PFSK-1 (cell line): ENCODE data around the gene GLYATL2.

ENCODE experiments used
- REST ChIP-seq, 2 experiments: IDR thresholded peaks; 2 replicates each; pipeline versions ENCODE4 v1.6.1 to v1.8.0; 2011 to 2012; ENCODE audit warnings: low read depth in 2 of 2, low read length in 2 of 2, control low read depth in 1 of 2, inconsistent platforms in 1 of 2, mild to moderate bottlenecking in 1 of 2, moderate library complexity in 1 of 2; ENCODE audit not compliant: insufficient read depth in 1 of 2
- SIN3A ChIP-seq: IDR thresholded peaks from 2 replicates; pipeline ENCODE4 v1.6.1; 2012; ENCODE audit warnings: mild to moderate bottlenecking, low read length, moderate library complexity, borderline replicate concordance; ENCODE audit not compliant: insufficient read depth

DNA sequence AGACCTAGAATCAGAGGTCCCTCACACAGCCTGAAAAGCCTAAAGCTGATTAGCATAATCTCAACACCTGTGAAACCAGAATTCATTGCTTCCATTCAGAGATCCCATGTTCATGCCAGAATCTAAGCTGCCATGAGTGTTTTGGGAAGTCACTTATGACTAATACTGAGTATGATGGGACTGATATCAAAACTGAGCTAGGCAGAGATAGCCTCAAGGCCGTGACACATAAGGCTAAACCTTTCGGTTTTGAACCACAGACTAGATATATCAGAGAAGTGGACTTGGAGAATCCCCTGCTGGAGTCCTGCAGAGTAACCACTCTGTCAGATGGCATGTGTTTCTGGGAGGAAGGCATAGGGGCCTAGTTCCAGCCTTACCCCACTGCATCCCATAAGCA is 23.1 kb upstream of the GLYATL2 start:
- no peak for TF ChIP-seq REST (IDR thresholded peaks at IDR 0.05; ENCODE audit: insufficient read depth in 1 of 2, low read depth in 2 of 2, low read length in 2 of 2)
- no peak for TF ChIP-seq SIN3A
